Body of pancreas (tissue), 4 donors: ENCODE results near the gene USP49. TPM values are rescaled to one million over a fixed set of nuclear protein-coding genes. Genes with fewer than 3 reads are reported as not detected.

Experiments
- ATAC-seq: fragments of 150-250 bp; one replicate; pipeline ENCODE4 v1.9.1; 2016
- DNase-seq, 4 donors: peaks; one replicate each; pipeline ENCODE4 v3.0.0-alpha.2; 2019
- H3K27ac ChIP-seq, 4 donors: fragments of 200-600 bp; sonication (generic); 1 replicate in 3 of 4; 2 replicates in 1 of 4; pipeline versions ENCODE4 v1.5.1 to v1.6.1; 2016 to 2019; ENCODE audit warnings: mild to moderate bottlenecking in 1 of 4, mixed read lengths in 1 of 4, moderate library complexity in 1 of 4
- H3K27me3 ChIP-seq, 2 donors: fragments of 200-600 bp; sonication (generic); one replicate each; pipeline ENCODE4 v1.6.0; 2016; ENCODE audit warnings: mild to moderate bottlenecking in 1 of 2
- H3K36me3 ChIP-seq, 2 donors: fragments of 200-600 bp; sonication (generic); replicated peaks in 1 of 2; 2 replicates each; pipeline ENCODE4 v1.5.1; 2016; ENCODE audit warnings: low read depth in 2 of 2; ENCODE audit not compliant: insufficient read depth in 1 of 2
- H3K4me1 ChIP-seq: fragments of 200-600 bp; sonication (generic); one replicate; pipeline ENCODE4 v1.6.0; 2016
- H3K4me3 ChIP-seq, 2 donors: fragments of 200-600 bp; sonication (generic); 1 replicate in 1 of 2; 2 replicates in 1 of 2; pipeline ENCODE4 v1.5.1; 2016 to 2019
- H3K9me3 ChIP-seq, 3 donors: fragments of 200-600 bp; sonication (generic); 1 replicate in 2 of 3; 2 replicates in 1 of 3; pipeline ENCODE4 v1.5.1; 2016
- CTCF ChIP-seq, 7 experiments: fragments of 450-650 bp in 4 of 7; fragments of 200-600 bp in 3 of 7; sonication (generic) in 3 of 7; IDR thresholded peaks; one replicate each; pipeline ENCODE4 v1.5.1; 2016 to 2019; ENCODE audit warnings: antibody characterized with exemption in 7 of 7
- POLR2A ChIP-seq, 3 donors: fragments of 450-650 bp; IDR thresholded peaks; one replicate each; pipeline ENCODE4 v1.6.1; 2016; ENCODE audit warnings: antibody characterized with exemption in 3 of 3, mild to moderate bottlenecking in 2 of 3
- WGBS, 2 donors: methylation state at CpG; one replicate each; pipeline ENCODE4 v1.1.5; 2017; 5-methylcytosine and 5-hydroxymethylcytosine counted together
- intact Hi-C: fragments of 100-400 bp; cut with DNase I; formaldehyde crosslinking; loops from one replicate; pipeline ENCODE4 v1.15.1; 2023
- total RNA-seq, 2 donors: library from RNA; depleted of rRNA; stranded (reverse); fragments of >200 nt; gene quantifications; one replicate each; pipeline ENCODE4 v1.1.0, GENCODE V29; 2016

USP49 gene
- total RNA-seq, 2 donors from 2014 or later: 3.3 to 5.2 TPM

DNA sequence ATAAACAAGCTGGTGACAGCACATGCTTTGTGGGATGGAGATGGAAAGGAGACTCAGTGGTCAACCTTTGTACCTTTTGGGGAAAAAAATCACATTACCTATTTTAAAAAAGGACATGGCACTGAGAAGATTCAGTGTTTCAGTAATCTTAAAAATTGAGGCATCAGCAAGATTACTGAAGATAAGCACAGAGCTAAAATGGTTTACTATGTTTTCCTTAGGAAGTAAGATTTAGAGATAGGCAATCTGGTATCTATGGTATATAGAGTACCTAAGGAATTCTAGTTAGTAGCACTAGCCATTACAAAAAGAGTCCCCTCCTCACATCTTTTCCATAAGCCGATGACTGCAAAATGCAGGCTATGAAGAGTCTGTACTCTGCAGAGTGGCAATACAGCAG is 72.0 kb downstream of the USP49 start:
- intact Hi-C loops: no loop called here
- TF ChIP-seq CTCF (IDR thresholded peaks at IDR 0.05): no peak
- no peak for TF ChIP-seq POLR2A (IDR thresholded peaks at IDR 0.05)
- WGBS, 2 donors: 79 to 95% methylated on average over 1 of the region's 1 CpG
- no peaks in the 10 kb centered on the region for H3K27me3 ChIP-seq
- no peak overlapping the region for H3K27ac ChIP-seq
- H3K9me3 ChIP-seq: no peaks in the 10 kb centered on the region
- no peaks in the 10 kb centered on the region for H3K36me3 ChIP-seq
- ATAC-seq (no peak), DNase-seq (no peak)
- H3K4me3 ChIP-seq: no peak overlapping the region
- no peaks in the 10 kb centered on the region for H3K4me1 ChIP-seq

DNA sequence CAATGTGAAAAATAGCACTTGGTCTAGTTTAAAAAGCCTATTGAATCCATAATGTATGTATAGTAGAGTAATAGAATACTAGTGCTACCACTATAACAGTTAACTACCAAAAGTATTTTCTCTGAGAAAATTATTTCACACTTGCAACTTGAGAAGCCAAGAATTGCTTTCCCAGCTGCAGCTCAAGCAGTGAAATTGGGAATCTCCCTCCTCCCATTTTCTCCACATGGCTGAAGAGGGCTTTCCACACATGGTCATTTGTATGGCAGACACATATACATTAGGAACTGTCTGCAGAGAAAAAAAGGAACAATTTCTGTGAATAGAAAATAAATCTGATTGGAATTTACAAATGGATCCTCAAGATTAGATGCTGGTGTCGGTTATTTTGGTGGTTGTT is 73.2 kb downstream of the USP49 start:
- Histone ChIP-seq H3K27me3 (no peaks in the 10 kb centered on the region), H3K36me3 (no peaks in the 10 kb centered on the region), H3K4me1 (no peaks in the 10 kb centered on the region), H3K9me3 (no peaks in the 10 kb centered on the region), H3K27ac (no peak overlapping the region), H3K4me3 (no peak overlapping the region)
- intact Hi-C loops: no loop called here
- WGBS, 2 donors: 96 to 100% methylated on average over 1 of the region's 1 CpG
- TF ChIP-seq CTCF (IDR thresholded peaks at IDR 0.05) (no peak), POLR2A (IDR thresholded peaks at IDR 0.05) (no peak)
- DNase-seq (no peak), ATAC-seq (no peak)

- TF ChIP-seq CTCF (IDR thresholded peaks at IDR 0.05) (no peak), POLR2A (IDR thresholded peaks at IDR 0.05) (no peak)
- intact Hi-C loops: no loop called here
- ATAC-seq (no peak), DNase-seq (no peak)
- H3K4me1 ChIP-seq: no peaks in the 10 kb centered on the region
- no peak overlapping the region for H3K27ac ChIP-seq
- WGBS, 2 donors: 82 to 85% methylated on average over 4 of the region's 4 CpGs
- H3K36me3 ChIP-seq: no peaks in the 10 kb centered on the region
- no peak overlapping the region for H3K4me3 ChIP-seq
- H3K27me3 ChIP-seq: no peaks in the 10 kb centered on the region
- no peaks in the 10 kb centered on the region for H3K9me3 ChIP-seq
Measured at GRCh38 chr6:41821266-41821665, 73.9 kb downstream of the USP49 start.

DNA sequence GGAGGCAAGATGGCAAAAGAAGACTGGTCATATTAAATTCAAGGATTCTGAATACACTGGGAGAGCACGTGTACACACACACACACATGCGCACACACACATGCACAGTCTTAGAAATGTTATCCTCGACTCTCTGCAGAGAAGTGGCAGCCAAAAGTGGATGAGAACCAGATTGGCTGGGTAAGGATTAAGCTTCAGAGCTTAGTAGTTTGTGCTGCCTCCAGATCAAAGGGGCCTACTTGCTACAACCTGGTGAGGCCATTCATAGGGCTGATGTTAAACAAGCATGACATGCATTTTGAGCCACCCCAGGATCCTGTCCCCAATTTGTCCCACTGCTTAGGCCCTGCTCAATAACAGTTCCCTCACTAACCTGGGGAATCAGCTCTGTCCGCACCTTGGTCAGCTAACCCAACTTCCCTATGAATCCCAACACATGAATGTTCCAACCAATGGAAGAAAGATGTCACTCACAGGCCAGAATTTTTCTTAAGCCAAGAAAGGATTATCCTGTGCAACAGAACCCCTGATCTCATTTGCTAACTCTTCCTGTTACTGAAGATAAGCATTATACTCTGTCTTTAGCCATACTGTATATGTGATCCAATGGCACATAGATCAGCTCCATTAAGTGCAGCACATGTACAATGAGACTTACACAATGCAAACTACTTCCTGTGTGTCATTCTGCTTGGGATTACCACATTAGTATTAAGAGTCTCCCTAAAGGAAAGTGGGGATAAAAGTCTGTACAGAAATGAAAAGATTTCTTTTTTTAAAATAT is 76.7 kb downstream of the USP49 start:
- ATAC-seq (no peak), DNase-seq (no peak)
- Histone ChIP-seq H3K4me3 (no peak overlapping the region), H3K9me3 (no peaks in the 10 kb centered on the region), H3K36me3 (no peaks in the 10 kb centered on the region), H3K27me3 (no peaks in the 10 kb centered on the region), H3K4me1 (no peaks in the 10 kb centered on the region), H3K27ac (no peak overlapping the region)
- intact Hi-C loops: no loop called here
- TF ChIP-seq POLR2A (IDR thresholded peaks at IDR 0.05): no peak
- TF ChIP-seq CTCF (IDR thresholded peaks at IDR 0.05): no peak
- WGBS, 2 donors: 69 to 73% methylated on average over 4 of the region's 4 CpGs

- H3K9me3 ChIP-seq: no peaks in the 10 kb centered on the region
- intact Hi-C loops: no loop called here
Measured at GRCh38 chr6:41815587-41815986, 79.6 kb downstream of the USP49 start.

More at GRCh38 chr6:41815587-41815986, 79.6 kb downstream of the USP49 start:
- TF ChIP-seq POLR2A (IDR thresholded peaks at IDR 0.05) (no peak), CTCF (IDR thresholded peaks at IDR 0.05) (no peak)
- no peaks in the 10 kb centered on the region for H3K36me3 ChIP-seq
- no peaks in the 10 kb centered on the region for H3K27me3 ChIP-seq
- 88 to 100% methylated on average over 1 of the region's 1 CpG for WGBS, 2 donors
- ATAC-seq (no peak), DNase-seq (no peak)
- no peak overlapping the region for H3K27ac ChIP-seq
- H3K4me3 ChIP-seq: no peak overlapping the region
- H3K4me1 ChIP-seq: no peaks in the 10 kb centered on the region
